PFSK-1 (cell line): ENCODE measurements around the gene LRRC15.

ENCODE experiments used
- POLR2AphosphoS5 ChIP-seq: IDR thresholded peaks from 2 replicates; pipeline ENCODE4 v1.6.1; 2012; ENCODE audit warnings: low read depth, mild to moderate bottlenecking, control low read depth, low read length, moderate library complexity
- REST ChIP-seq, 2 experiments: IDR thresholded peaks; 2 replicates each; pipeline versions ENCODE4 v1.6.1 to v1.8.0; 2011 to 2012; ENCODE audit warnings: low read depth in 2 of 2, low read length in 2 of 2, control low read depth in 1 of 2, inconsistent platforms in 1 of 2, mild to moderate bottlenecking in 1 of 2, moderate library complexity in 1 of 2; ENCODE audit not compliant: insufficient read depth in 1 of 2

- no peak for TF ChIP-seq REST (IDR thresholded peaks at IDR 0.05; ENCODE audit: insufficient read depth in 1 of 2, low read depth in 2 of 2, low read length in 2 of 2)
- no peak for TF ChIP-seq POLR2AphosphoS5
Observed at GRCh38 chr3:194340757-194341400, 28.7 kb downstream of the LRRC15 start.
